ENCODE data around the gene PRKAR1A. TPM values are rescaled to one million over a fixed set of nuclear protein-coding genes. Genes with fewer than 3 reads are reported as not detected.
A peak's percentile ranks its signal among the peaks of the same experiment; 100 is the strongest.

Gene PRKAR1A
- total RNA-seq (2014; rRNA removed; shearing (Covaris generic)) (158 and 228 TPM in 2 replicates), total RNA-seq (2022) (332 and 359 TPM in 2 replicates), Bru-seq, nascent RNA (percentile 91 among the genes with signal in this experiment), BruChase-seq, experiment 1, labeled RNA remaining after a 6-hour chase (percentile 98 among the genes with signal in this experiment), BruChase-seq, experiment 2, labeled RNA remaining after a 2-hour chase (percentile 96 among the genes with signal in this experiment)
- long read RNA-seq, full-length matches to known transcripts, result 1,018 of 1,164 reads
- long read RNA-seq, partial matches to known transcripts, result 74 of 1,164 reads
- long read RNA-seq, other reads (novel, unspliced or antisense), result 72 of 1,164 reads

DNA sequence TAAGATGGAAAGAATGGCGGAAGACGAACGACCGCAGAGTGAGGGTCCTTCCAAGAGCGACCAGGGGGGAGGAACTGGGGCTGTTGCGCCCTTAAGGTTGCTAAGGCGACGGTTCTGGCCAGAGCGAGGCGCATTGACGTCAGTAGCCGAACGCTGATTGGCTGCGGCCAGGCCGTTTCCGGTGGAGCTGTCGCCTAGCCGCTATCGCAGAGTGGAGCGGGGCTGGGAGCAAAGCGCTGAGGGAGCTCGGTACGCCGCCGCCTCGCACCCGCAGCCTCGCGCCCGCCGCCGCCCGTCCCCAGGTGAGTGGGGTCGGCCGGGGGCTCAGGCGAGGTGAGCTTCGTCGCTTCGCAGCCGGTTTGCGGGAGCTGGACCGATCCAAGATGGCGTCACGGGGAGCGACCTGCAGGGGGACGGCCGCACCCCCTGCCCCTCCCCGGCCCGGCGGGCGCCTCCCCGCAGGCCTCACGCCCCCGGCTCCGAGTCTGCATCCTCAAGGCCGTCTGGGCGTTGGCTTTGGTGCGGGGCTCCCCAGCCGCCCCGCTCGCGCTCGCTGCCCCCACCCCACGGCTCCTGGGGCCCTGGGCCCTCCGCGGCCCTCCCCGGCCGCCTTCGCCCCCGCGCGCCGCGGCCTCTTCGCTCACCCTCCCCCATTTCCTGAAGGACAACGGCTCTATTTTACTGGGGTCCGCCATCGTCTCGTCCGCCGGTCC lies at the start of gene PRKAR1A:
PRKAR1A (plus strand) TSS at position 184 of the 713 bp plus-strand sequence. CDS start 2,970 bp downstream, outside the sequence.
- DNase-seq (ENCODE audit: low spot score), result peak; percentile 98
- peaks cover 48% of the 10 kb centered on the region for H3K4me1 ChIP-seq (ENCODE audit: insufficient read depth, low read length, poor library complexity, severe bottlenecking)
- H3K4me3 ChIP-seq (ENCODE audit: low read depth, low read length, poor library complexity, severe bottlenecking), result peak within 1 kb of the TSS; percentile 90
- ChIA-PET CTCF (ENCODE audit: unreplicated experiment) (interaction anchor here (0.9 to 2.8 kb wide), 2 partner anchors 14 to 493 kb away, joined by 4 to 19 read pairs; no protein-coding TSS in a partner anchor), POLR2A (interaction anchor here (0.5 to 4.8 kb wide), 10 partner anchors 11 to 259 kb away, joined by 3 to 81 read pairs (median 4); no protein-coding TSS in a partner anchor)
- H3K36me3 ChIP-seq (ENCODE audit: insufficient read depth, low read length), result peaks cover 37% of the 10 kb centered on the region
- H3K27ac ChIP-seq (ENCODE audit: low read depth, low read length, poor library complexity, severe bottlenecking), result peak within 1 kb of the TSS; percentile 65
- no peaks in the 10 kb centered on the region for H3K9me2 ChIP-seq (ENCODE audit: insufficient read depth, low read length)
- H2AFZ ChIP-seq (ENCODE audit: low read length), result peak within 1 kb of the TSS; percentile 60
- BruUV-seq (replicated peaks), result no TSS peak
- H4K20me1 ChIP-seq (ENCODE audit: insufficient read depth, low read length), result peaks cover 26% of the 10 kb centered on the region
- peaks cover 50% of the 10 kb centered on the region for H3K79me2 ChIP-seq (ENCODE audit: insufficient read depth, low read depth, low read length)
- H3K4me2 ChIP-seq (ENCODE audit: low read length), result peak within 1 kb of the TSS; percentile 86
- H3K9me3 ChIP-seq (ENCODE audit: low read length), result peaks cover 9% of the 10 kb centered on the region; the same call in 1 of the 2 replicates
- TF ChIP-seq EZH2phosphoT487 (IDR thresholded peaks at IDR 0.05; ENCODE audit: borderline replicate concordance, low read depth, low read length), result no peak
- TF ChIP-seq CTCF (conservative IDR thresholded peaks at IDR 0.05; ENCODE audit: low read length), result no peak
- intact Hi-C loops (cut with micrococcal nuclease; ENCODE audit: unreplicated experiment), result loop anchor here (2.0 to 5.0 kb wide), 5 partner anchors 22 to 1070 kb away; partner anchors contain the start of gene KPNA2

DNA sequence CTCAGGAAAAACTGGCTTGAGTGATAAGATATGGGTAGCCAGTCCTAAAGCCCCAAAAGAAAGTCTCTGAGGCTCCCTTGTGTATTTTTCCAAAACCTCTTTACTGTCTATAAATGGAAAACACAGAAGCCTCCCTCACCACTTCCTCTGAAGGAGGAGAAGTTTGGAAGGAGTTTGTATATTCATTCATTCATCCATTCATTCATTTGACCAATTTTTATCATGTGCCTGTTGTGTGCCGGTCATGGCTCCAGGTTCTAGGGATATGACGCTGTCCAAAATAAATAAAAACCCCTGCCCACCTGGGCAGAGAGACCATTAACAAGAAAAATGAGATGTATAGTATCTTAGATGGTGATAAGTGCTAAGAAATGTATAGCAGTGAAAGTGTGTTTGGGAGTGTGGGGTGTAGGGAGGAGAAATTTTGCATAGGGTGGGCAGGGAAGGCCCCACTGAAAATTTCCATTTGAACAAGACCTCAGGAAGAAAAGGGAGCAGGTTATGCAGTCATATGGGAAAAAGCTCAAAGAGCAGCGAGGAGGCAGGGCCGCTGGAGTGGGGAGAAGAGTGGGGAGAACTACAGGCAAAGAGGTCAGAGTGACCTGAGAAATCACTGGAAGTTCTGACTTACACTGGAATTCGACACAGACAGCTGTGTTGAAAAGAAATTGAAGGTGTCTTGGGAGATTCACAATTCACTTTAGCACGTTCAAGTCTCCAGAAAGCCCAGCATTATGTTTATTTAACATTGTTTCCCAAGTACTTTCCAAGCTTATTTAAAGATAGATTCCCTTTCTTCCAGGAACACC lies 48.8 kb upstream of the PRKAR1A start:
- peaks cover 17% of the 10 kb centered on the region for H3K9me3 ChIP-seq (ENCODE audit: low read length)
- H3K27ac ChIP-seq (ENCODE audit: low read depth, low read length, poor library complexity, severe bottlenecking), result no peak overlapping the region
- no peak overlapping the region for H3K4me2 ChIP-seq (ENCODE audit: low read length)
- no peaks in the 10 kb centered on the region for H3K9me2 ChIP-seq (ENCODE audit: insufficient read depth, low read length)
- no peaks in the 10 kb centered on the region for H4K20me1 ChIP-seq (ENCODE audit: insufficient read depth, low read length)
- peaks cover 64% of the 10 kb centered on the region for H3K4me1 ChIP-seq (ENCODE audit: insufficient read depth, low read length, poor library complexity, severe bottlenecking)
- H3K79me2 ChIP-seq (ENCODE audit: insufficient read depth, low read depth, low read length), result no peaks in the 10 kb centered on the region; the same call in 1 of the 2 replicates
- POLR2A ChIA-PET, result interaction anchor here (0.5 to 1.6 kb wide), 6 partner anchors 10 to 409 kb away, joined by 3 to 8 read pairs (median 4); no protein-coding TSS in a partner anchor
- H3K36me3 ChIP-seq (ENCODE audit: insufficient read depth, low read length), result peaks cover 3% of the 10 kb centered on the region; the same call in 1 of the 2 replicates
- peak overlapping the region; percentile 72; the same call in 1 of the 2 replicates for H2AFZ ChIP-seq (ENCODE audit: low read length)
- no peak overlapping the region for H3K4me3 ChIP-seq (ENCODE audit: low read depth, low read length, poor library complexity, severe bottlenecking)
- intact Hi-C loops (cut with micrococcal nuclease; ENCODE audit: unreplicated experiment), result loop anchor here (1.0 kb wide), 5 partner anchors 27 to 259 kb away; no protein-coding TSS in a partner anchor
- BruUV-seq (replicated peaks), result no TSS peak
- CTCF ChIA-PET (ENCODE audit: unreplicated experiment), result interaction anchor here (1.0 to 1.1 kb wide), 4 partner anchors 26 to 290 kb away, joined by 3 read pairs; no protein-coding TSS in a partner anchor
- no peak for DNase-seq (ENCODE audit: low spot score)
- TF ChIP-seq CTCF (conservative IDR thresholded peaks at IDR 0.05; ENCODE audit: low read length), result peak; percentile 58; the same call in 1 of the 2 replicates
- TF ChIP-seq EZH2phosphoT487 (IDR thresholded peaks at IDR 0.05; ENCODE audit: borderline replicate concordance, low read depth, low read length), result no peak

All from OCI-LY7 (cell line).